ENCODE measurements around the gene THOC5. TPM values are rescaled to one million over a fixed set of nuclear protein-coding genes. Genes with fewer than 3 reads are reported as not detected.
"Not testable (repeated sequence)": the region's sequence is repeated elsewhere in the genome, so short reads cannot be mapped to it uniquely, and the experiment has no call there.

THOC5 gene
- total RNA-seq, 1 donor from 2014 or later: 45.4 TPM

DNA sequence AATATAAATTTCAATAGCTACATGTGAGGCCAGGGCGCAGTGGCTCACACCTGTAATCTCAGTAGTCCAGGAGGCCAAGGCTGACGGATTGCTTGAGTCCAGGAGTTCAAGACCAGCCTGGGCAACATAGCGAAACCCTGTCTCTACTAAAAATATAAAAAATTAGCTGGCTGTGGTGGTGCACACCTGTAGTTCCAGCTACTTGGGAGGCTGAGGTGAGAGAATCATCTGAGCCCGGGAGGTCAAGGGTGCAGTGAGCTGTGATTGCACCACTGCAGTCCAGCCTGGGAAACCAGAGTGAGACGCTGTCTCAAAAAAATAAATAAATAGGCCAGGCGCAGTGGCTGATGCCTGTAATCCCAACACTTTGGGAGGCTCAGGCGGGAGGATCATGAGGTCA, 13.0 kb upstream of the THOC5 start:
- intact Hi-C loops (cut with DNase I); ATAC-seq: not testable (repeated sequence)

DNA sequence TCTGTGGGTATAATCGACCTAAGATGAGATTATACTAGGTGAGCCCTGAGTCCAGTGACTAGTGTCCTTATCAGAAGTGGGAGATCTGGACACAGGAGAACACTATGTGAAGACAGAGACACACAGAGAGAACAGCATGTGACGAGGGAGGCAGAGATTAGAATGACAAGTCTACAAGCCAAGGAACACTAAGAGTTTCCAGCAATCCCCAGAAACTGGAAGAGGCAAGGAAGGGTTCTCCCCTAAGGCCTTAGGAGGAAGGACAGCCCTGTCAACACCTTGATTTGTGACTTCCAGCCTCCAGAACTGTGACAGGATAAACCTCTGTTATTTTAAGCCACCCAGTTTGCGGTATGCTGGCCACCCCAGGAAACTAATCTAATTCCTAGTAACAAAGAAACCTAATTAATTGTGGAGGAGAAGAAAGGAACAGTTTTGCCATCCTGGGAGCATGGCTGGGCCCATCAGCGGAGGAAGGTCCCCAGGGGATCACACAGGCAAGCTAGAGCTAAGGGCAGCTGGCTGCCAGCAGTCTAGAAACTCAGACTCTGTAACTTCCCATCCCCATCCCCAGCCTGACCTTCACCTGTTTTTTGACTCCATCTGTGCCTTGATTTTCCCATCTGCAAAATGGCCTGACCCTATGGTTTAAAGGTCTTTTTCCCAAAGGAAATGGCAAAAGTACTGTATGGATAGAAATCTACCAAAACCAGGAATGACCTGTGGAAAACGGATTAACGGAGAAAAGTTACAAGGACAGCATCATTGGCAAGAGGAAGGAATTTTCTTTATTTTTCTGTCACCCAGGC, 10.3 kb upstream of the THOC5 start:
- DNase-seq (ENCODE audit: low spot score) (no peak), ATAC-seq (no peak)
- intact Hi-C loops (cut with DNase I): no loop called here

More for the DNA sequence above, 13.0 kb upstream of the THOC5 start:
- DNase-seq (ENCODE audit: low spot score): not testable (repeated sequence)

DNA sequence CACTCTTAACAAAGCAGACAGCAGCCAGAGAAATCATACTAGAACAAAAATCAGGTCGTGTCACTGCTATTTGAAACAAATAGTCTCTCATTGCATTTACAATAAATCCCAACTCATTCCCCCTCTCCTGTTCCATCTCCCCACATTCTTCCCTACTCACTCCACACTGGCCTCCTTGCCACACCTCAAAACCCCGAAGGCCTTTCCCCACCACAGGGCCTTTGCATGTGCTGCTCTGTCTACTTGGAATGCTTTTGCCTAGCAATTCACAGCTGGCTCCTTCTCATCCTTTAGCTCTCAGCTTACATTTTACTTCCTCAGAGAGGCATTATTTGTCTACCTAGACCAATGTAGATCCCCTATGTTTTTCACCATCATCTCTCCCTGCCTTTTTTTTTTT, 6.3 kb upstream of the THOC5 start:
- DNase-seq (ENCODE audit: low spot score): no peak
- intact Hi-C loops (cut with DNase I): no loop called here

DNA sequence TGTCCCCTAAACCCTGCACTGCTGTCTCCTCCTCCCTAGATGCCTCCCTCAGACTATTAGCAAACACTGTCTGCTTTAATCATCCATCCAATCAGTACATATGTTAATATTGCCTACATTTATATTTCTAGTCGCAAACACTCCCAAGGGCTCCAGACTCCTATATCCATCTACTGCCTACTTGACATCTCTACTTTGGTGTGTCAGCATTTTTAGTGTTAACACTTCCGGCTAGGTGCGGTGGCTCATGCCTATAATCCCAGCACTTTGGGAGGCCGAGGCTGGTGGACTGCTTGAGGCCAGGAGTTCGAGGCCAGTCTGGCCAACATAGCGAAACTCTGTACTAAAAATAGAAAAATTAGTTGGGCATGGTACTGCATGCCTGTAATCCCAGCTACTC, 5.5 kb upstream of the THOC5 start:
- DNase-seq (ENCODE audit: low spot score): no peak
- intact Hi-C loops (cut with DNase I): no loop called here
- ATAC-seq: no peak

More for the DNA sequence above, 6.3 kb upstream of the THOC5 start:
- no peak for ATAC-seq

DNA sequence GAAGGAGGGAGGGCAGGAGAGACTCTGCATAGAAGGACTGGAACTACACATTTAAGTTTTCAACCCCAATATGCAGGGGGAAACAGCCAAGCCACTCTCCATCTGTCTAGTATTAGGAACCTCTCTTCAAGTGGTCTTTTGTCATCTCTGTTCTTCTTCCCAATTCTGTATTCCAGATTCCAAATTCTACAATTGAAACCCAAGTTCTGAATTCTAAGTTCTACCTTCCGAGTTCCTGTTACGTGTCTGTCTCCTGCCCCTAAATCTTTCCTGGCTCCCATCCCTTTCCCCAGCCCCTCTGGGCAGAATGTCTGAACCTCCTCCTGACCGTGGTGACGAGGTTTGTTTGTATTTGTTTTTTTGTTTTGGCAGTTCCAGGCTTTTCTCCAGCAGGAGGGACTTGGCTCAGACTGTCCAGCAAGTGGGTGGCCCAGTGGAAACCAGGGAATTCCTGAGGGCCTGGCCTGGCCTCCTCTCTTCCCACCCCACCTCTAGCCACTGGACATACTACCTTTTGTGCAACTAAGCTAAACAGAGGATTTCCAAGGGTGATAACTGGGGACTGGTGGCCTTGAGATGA, 1.6 kb upstream of the THOC5 start:
- ATAC-seq (peak; percentile 81), DNase-seq (ENCODE audit: low spot score) (peak; percentile 75)
- intact Hi-C loops (cut with DNase I): no loop called here

DNA sequence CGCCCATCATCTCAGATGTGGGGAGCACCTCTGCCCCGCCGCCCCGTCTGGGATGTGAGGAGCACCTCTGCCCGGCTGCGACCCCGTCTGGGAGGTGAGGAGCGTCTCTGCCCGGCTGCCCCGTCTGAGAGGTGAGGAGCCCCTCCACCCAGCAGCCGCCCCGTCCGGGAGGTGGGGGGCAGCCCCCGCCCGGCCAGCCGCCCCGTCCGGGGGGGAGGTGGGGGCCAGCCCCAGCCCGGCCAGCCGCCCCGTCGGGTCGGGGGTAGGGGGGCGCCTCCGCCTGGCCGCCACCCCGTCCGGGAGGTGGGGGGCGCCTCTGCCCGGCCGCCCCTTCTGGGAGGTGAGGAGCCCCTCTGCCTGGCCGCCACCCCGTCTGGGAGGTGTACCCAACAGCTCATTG, 1.2 kb downstream of the THOC5 start:
- DNase-seq (ENCODE audit: low spot score); ATAC-seq; intact Hi-C loops (cut with DNase I): not testable (repeated sequence)

DNA sequence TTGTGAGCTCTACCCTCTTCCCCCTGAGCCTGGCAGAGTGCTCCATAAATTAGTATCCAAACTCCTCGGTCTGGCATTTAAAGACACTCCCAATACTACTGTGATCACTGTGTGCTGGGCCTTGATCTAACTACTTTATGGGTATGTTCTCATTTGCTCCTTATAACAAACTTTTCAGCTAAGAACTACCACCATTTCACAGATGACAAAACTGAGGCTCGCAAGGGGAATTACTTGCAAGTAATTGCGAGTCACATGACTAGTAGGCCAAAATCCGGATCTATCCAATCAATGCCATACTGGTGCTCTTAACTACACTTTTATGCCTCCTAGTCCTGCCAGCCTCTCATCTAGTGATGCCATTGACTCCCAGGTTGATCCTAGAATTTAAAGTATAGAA, 3.6 kb downstream of the THOC5 start:
- no peak for ATAC-seq
- DNase-seq (ENCODE audit: low spot score): no peak
- intact Hi-C loops (cut with DNase I): no loop called here

DNA sequence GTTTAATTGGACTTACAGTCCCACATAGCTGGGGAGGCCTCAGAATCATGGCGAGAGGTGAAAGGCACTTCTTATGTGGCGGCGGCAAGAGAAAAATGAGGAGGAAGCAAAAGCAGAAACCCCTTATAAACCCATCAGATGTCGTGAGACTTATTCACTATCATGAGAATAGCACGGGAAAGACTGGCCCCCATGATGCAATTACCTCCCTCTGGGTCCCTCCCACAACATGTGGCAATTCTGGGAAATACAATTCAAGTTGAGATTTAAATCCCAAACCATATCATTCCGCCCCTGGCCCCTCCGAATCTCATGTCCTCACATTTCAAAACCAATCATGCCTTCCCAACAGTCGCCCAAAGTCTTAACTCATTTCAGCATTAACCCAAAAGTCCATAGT, 8.5 kb downstream of the THOC5 start:
- intact Hi-C loops (cut with DNase I); ATAC-seq; DNase-seq (ENCODE audit: low spot score): not testable (repeated sequence)

DNA sequence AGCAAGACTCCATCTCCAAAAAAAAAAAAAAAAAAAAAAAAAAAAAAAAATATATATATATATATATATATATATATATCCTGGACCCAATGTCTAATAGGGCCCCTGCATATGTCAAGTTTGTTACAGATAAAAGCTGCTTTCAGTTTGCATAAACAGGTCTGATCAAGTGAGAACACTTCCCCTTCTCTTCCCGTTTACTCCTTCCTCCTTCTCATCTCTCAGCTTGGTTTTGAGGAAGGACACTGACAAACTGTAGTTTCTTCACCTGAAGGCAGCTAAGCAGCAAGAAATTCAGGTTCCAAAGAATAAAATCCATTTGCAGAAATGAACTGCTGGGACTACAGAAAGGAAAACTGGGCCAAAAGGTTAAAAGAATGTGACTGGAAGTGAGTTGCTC, 11.7 kb downstream of the THOC5 start:
- ATAC-seq: no peak
- intact Hi-C loops (cut with DNase I): no loop called here
- no peak for DNase-seq (ENCODE audit: low spot score)

DNA sequence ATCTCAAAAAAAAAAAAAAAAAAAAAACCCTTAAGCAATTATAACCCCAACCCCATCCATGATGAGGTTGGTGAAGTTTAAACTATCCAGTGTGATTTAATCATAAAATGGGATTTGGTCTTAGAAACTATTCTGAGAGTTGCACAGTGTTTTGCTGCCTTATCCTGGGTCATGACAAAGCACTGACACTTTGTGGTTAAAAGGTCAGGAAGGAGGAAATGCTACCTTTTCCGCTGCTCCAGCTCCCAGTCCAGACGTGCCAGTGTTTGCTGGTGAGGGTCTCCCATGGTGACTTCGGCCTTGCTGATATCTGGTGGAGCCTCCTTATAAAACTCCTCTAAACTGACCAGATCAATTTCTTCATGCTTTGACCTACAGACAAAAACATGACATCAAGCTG, 14.5 kb downstream of the THOC5 start:
- intact Hi-C loops (cut with DNase I): no loop called here
- no peak for ATAC-seq
- DNase-seq (ENCODE audit: low spot score): no peak

DNA sequence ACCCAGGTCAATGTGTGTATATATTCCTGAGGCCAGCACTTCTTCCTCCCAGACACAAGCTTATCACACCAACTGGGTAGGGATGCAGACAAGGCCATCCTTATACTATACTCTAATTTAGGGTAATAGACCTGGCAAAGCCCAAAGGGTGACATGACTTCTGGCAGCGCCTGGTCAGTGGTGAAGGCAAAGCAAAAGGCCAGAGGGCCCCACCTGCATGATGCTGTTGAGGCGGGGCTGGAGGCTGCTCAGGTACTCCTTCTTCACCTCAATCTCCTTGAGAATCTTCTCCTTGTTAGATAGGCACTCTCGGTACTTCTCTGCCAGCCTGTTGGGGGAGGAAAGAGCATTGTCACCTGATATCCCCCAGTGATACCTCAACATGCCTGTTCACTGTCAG, 17.1 kb downstream of the THOC5 start:
- intact Hi-C loops (cut with DNase I): no loop called here
- DNase-seq (ENCODE audit: low spot score) (no peak), ATAC-seq (no peak)

DNA sequence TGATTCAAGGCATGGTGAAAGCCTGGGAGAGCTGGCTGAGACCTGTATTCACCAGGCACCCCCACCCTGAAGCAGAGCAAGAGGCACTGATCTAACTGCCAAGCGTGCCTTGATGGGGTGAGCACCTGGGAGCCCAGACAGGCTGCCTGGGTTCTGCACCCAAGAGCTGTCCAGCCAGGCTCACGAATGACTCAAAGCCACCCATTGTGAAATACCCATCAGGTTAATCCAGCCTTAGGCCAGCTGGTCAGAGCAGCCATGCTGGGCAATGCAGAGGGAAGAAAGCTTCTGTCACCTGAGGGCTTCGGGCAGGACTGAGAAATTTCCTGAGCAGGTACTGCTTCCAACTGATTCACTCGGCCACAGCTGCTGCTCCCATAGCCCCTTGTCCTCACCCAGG, 22.1 kb downstream of the THOC5 start:
- DNase-seq (ENCODE audit: low spot score) (no peak), ATAC-seq (no peak)
- intact Hi-C loops (cut with DNase I): no loop called here

DNA sequence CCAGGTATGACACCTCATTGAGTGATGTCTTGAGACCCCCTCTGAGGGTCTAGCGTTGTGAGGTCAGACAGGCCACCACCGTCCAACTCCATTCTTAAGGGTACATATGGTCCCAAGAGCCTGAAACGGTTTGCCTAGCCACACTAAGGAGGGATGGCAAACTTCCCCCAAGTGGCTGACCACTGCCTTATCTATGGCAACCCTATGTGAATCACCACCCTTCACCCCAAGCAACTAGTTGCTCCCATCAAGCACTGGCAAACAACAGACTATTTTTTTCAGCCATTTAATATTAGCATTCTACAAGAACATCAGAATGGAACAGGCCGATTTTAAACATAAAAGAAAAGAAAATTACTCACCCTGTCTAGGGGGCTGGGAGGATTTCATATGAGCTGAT, 22.8 kb downstream of the THOC5 start:
- intact Hi-C loops (cut with DNase I): no loop called here
- no peak for DNase-seq (ENCODE audit: low spot score)
- no peak for ATAC-seq

DNA sequence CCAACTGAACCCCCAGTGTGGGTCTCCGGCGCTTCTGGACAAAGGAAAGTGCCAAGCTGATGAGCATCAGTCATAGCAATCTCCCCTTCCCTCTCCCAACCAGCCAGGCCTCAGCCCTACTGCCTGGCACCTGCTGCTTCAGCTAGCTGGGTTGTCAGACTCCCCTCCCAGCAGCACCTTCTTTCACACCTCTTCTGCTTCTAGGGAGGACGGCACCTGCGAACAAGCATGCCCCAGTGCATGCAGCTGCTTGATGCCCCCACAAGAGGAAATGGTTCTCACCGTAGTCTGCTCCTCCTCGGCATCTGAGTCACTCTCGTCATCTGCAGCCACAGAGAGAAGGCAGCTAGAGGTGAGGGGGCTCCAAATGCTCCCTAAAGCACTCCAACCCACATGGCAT, 25.4 kb downstream of the THOC5 start:
- DNase-seq (ENCODE audit: low spot score): no peak
- no peak for ATAC-seq
- intact Hi-C loops (cut with DNase I): no loop called here

DNA sequence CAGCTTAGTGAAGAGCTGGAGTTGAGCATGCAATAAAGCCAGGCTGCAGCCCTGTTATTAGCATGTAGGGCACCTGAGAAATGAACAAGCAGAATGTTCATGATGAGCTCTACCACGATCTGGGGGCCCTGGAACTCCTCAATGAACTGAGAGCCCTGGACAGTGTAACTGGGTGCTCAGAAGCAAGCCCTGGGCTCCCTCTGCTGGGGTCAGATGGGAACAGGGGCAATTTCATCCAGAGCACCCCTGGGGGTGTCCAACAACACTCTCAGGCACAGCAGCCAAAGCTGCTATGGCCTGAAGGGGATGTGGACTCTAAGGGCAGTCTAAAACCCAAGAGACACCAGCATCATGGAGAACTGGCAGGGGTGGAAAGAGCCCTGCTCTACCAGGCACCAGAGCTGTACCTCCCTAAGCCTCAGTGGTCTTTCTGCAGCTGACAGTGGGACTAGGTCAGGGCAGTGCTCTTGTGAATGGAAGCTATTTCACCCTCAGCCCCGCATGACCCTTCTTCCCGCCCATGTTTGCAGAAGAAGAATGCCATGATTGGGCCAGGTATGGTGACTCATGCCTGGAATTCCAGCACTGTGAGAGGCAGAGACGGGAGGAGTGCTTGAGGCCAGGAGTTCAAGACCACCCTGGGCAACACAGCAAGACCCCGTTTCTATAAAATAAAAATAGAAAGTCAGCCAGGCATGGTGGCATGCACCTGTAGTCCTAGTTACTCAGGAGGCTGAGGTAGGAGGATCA, 28.9 kb downstream of the THOC5 start:
- ATAC-seq: peak; percentile 58
- intact Hi-C loops (cut with DNase I): no loop called here
- DNase-seq (ENCODE audit: low spot score): no peak

DNA sequence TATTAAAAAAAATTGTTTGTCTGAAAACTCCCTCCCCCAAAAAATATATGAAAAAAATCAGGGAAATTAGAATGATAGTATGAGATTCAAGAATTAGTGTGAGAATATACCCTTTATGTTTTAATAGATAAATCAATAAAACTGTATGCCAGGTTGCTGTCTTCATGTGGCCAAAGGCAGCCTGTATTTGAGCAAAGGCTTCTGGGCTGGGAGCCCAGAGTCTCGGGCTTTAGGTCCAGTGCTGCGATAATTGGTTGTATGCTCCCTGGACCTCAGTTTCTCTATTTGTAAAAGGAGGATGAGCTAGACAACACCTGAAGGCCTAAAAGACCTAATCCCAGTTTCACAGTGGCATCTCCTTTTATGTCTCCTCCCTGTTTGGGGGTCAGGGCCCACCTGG, 29.8 kb downstream of the THOC5 start:
- DNase-seq (ENCODE audit: low spot score) (no peak), ATAC-seq (no peak)
- intact Hi-C loops (cut with DNase I): no loop called here

DNA sequence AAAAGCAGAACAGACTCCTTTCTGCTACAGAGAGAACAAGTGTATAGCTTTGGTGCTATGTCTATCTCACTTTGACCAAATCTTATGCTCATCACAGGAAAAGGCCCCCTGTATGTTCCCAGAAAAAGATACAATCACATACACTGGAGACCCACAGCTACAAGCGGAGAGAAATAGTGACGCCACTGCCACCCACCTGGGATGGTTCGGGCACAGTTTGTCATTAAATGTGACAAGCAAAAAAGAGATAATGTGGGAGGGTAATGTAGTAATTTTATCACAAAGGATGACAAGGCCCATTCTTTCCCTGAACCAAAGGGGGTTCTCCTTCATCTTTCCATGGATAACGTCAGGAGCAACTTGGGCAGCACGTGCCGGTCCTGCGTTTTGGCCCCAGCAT, 32.0 kb downstream of the THOC5 start:
- intact Hi-C loops (cut with DNase I): no loop called here
- no peak for ATAC-seq
- DNase-seq (ENCODE audit: low spot score): no peak

DNA sequence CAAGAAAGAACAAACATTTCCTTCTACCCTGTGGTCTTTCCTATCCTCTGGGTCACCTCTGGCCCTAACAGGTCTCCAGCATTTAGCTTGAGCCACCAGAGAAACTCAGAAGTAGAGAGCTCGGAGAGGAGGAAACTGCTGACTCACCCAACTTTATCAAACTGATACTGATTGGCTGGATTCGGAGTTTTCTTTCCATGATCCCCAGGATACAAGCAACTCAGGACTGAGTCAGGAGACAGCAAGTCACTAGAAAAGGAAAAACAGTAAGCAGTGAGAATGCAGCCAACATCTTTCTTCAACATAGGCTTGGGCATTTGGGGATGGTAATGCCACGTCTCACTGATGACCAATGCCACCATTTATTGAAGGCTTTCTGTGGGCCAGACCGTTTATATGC, 32.7 kb downstream of the THOC5 start:
- DNase-seq (ENCODE audit: low spot score) (no peak), ATAC-seq (no peak)
- intact Hi-C loops (cut with DNase I): no loop called here

DNA sequence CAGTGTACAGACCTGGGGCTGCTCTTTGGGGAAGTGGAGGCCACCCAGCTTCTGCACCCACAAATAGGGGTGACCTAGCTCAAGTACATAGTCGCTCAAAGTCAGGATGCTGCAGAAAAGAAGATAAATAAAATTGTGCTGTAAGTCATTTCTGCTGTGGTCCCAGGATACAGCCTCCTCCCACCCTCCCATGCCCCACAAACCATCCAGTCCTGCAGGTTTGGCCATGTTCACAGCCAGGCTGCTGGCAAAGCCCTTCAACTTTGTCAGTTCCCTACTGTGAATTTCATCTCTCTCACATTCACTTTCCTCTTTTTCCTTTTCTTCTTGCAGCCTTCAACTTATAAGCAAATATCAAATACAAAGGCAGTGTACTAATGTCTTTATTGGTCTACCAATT, 33.6 kb downstream of the THOC5 start:
- DNase-seq (ENCODE audit: low spot score) (peak; percentile 1), ATAC-seq (no peak)
- intact Hi-C loops (cut with DNase I): no loop called here

DNA sequence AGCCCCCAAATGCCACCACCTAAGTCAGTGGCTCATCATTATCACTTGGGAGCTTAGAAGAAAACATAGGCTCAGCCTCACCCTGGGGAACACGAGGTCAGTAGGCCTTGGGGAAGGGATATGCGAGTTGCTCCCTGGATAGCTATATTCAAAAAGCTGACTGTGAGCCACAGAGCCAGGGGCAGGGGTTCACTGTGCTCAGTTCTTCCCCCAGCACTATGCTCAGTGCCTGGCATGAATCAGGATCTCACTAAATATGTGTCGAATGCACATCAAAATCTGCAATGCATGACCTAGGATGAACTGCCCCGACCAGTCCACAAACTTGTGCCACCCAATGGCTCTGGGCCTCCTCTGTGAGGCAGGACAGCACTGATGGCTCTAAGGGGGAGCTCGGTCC, 35.1 kb downstream of the THOC5 start:
- no peak for DNase-seq (ENCODE audit: low spot score)
- intact Hi-C loops (cut with DNase I): no loop called here
- no peak for ATAC-seq
